Spleen (tissue), 7 donors: ENCODE results near the gene TOM1L2.

Experiments
- CTCF ChIP-seq, 11 experiments: fragments of 200-600 bp in 7 of 11; fragments of 450-650 bp in 4 of 11; sonication (generic) in 4 of 11; IDR thresholded peaks in 8 of 11; conservative IDR thresholded peaks in 3 of 11; 1 replicate in 7 of 11; 2 replicates in 4 of 11; pipeline versions ENCODE4 v1.4.0 to v1.8.0; 2016 to 2021; ENCODE audit warnings: antibody characterized with exemption in 11 of 11, inconsistent platforms in 4 of 11, mild to moderate bottlenecking in 1 of 11
- POLR2A ChIP-seq, 3 donors: fragments of 450-650 bp; IDR thresholded peaks; one replicate each; pipeline ENCODE4 v1.5.1; 2017; ENCODE audit warnings: antibody characterized with exemption in 3 of 3, mild to moderate bottlenecking in 1 of 3
- donor health status: DM: no; HTN: no; CAD: no; lungs with moderate emphysema.
- donor health status: DM: no; HTN: no; CAD: no.
- donor health status: DM: no; HTN: no; CAD: no.

GRCh38 chr17:17899486-17899885, 72.7 kb downstream of the TOM1L2 start:
- TF ChIP-seq CTCF (IDR thresholded peaks at IDR 0.05 in 8 of 11, conservative IDR thresholded peaks at IDR 0.05 in 3 of 11) (no peak), POLR2A (IDR thresholded peaks at IDR 0.05) (no peak)
